ACHN (cell line): ENCODE data around the gene SLC7A9.
A peak's percentile ranks its signal among the peaks of the same experiment; 100 is the strongest.

ENCODE experiments used
- DNase-seq: peaks from one replicate; pipeline ENCODE4 v3.0.0-alpha.2; 2015
- in situ Hi-C: cut with HindIII; loops from 2 replicates; pipeline ENCODE4 v1.10.0; 2017; ENCODE audit warnings: low sequenced_read_pairs, low pct_ligation_motif_present, low pct_unique_long_range_greater_than_20kb

The SLC7A9 gene

DNA sequence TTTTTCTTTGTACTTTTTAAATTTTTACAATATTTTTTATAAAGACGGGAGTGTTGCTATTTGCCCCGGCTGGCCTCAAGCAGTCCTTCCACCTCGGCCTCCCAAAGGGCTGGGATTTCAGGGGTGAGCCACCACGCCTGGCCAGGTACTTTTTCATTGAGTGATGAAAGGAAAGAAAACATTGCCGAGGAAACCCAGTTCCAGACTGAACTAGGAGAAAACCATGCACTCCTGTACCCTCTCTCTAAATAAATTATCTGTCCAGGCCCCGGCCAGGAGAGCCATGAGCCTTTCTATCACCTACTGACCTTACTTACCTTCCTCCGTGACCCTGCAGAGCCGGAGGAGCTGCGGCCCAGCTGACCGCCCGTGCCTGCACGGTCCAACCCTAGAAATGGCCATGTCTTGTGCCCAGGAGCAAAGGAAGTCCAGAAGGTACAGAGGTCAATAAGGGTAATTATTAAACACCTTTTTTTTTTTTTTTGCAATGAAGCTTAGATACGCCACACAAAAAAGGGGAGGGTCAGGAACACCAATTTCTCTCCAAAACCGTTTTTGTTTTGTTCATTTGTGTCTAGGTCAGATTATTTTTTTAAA is at the start of gene SLC7A9:
SLC7A9 (minus strand) TSS at position 399 of the 597 bp plus-strand sequence. CDS start 1,233 bp downstream, outside the sequence.
- in situ Hi-C loops: no loop called here
- DNase-seq: no peak

- DNase-seq: no peak
- in situ Hi-C loops: no loop called here
Observed at GRCh38 chr19:32919365-32919764, 49.8 kb upstream of the SLC7A9 start.

DNA sequence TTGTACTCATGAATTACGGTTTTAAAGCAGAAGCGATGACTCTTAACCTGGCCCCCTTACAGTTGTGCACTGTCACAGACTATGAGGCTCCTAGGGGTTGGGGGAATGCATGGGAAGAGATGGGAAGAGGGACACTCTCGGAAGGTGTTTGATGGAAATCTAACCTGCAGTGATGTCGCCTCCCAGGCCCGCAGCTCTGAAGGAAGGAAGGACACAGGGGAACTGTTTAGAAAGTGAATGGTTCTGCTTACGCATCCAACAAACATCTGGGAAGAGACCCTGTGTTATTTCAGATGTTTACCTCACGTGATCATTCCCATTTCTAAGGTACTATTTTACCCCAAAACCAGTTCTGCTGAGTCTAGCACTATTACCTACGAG is 48.0 kb upstream of the SLC7A9 start:
- no peak for DNase-seq
- in situ Hi-C loops: no loop called here

GRCh38 chr19:32916969-32917615 is 47.5 kb upstream of the SLC7A9 start:
- DNase-seq: no peak
- in situ Hi-C loops: no loop called here

DNA sequence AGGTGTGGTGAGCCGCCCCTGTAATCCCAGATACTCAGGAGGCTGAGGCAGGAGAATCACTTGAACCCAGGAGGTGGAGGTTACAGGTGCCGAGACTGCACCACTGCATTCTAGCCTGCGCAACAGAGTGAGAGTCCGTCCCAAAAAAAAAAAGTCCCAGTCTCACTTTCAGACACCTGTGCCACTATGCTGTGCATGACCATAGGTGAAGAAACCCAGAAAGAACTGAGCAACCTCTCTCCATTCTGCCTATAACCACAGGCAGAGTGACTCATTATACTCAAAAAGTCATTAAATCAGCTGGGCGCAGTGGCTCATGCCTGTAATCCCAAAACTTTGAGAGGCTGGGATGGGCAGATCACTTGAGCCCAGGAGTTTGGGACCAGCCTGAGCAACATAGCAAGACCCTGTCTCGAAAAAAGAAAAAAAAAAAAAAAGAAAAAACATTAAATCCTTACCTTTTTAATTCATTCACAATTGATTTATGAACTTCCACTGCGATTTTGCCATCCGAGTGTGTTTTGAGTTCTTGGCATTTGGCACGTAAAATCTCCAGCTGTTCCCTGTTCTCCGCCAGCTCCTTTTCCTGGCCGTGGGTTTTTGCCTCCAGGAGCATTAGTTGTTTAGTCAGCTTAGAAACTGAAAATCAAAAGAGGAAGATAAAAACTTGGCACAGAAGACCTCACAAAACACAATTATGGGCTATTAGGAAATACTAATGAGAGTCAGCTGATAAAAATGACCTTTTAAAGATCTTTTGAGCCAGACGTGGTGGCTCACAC is 45.5 kb upstream of the SLC7A9 start:
- in situ Hi-C loops: no loop called here
- peak; percentile 1 for DNase-seq

DNA sequence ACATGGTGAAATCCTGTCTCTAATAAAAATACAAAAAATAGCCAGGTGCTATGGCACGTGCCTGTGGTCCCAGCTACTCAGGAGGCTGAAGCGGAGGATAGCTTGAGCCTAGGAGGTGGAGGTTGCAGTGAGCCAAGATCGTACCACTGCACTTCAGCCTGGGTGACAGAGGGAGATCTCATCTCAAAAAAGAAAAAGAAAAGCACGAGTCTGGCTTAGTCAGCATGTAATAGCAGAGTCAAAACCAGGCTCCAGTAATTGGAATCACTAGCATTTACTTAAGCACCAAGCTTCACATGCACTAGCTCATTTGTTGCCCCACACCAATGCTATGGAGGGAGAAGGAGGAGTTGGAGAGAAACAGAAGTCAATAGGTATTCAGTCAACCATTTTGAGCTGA is 41.9 kb upstream of the SLC7A9 start:
- DNase-seq: no peak
- in situ Hi-C loops: no loop called here

- no peak for DNase-seq
- in situ Hi-C loops: no loop called here
Observed at GRCh38 chr19:32910874-32911273, 41.3 kb upstream of the SLC7A9 start.

DNA sequence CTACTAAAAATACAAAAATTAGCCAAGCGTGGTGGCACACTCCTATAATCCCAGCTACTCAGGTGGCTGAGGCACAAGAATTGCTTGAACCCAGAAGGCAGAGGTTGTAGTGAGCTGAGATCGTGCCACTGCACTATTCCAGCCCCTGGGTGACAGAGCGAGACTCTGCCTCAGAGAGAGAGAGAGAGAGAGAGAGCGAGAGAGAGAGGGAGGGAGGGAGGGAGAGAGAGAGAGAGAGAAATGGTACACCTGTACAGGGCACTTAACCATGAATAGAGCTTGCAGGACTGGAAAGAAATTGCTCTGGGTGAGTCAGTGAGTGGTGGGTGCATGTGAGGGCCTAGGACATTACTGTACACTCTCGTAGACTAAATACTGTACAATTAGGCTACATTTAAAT is 40.5 kb upstream of the SLC7A9 start:
- in situ Hi-C loops: no loop called here
- DNase-seq: no peak

- DNase-seq: no peak
- in situ Hi-C loops: no loop called here
Observed at GRCh38 chr19:32909257-32909656, 39.7 kb upstream of the SLC7A9 start.

DNA sequence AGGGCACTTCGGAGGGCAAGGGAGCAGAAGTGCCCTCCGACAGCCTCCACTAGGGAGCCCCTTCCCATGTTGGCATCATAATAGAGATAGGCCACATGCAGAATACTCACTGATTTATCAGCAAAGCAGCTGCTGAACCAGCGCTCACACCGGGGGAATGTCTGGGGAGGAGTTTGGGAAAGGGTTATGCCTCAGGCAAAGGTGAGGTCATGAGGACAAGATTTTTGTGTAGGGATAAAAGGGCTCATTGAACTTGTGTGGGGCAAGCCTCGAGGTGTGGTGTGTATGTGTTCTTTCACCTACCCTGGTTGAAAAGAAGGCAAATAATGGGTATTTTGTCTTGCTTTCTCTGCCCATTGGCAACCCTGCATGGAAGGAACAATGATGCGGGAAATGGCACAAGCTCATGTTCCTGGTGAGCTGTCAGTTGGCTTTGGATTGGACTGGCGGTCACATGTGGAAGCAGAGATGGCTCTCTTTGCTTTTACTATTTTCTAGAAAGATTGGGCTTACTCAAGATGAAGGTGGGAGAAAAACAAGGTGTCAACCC is 39.1 kb upstream of the SLC7A9 start:
- no peak for DNase-seq
- in situ Hi-C loops: no loop called here

- in situ Hi-C loops: no loop called here
- DNase-seq: no peak
Observed at GRCh38 chr19:32902448-32902847, 32.9 kb upstream of the SLC7A9 start.

DNA sequence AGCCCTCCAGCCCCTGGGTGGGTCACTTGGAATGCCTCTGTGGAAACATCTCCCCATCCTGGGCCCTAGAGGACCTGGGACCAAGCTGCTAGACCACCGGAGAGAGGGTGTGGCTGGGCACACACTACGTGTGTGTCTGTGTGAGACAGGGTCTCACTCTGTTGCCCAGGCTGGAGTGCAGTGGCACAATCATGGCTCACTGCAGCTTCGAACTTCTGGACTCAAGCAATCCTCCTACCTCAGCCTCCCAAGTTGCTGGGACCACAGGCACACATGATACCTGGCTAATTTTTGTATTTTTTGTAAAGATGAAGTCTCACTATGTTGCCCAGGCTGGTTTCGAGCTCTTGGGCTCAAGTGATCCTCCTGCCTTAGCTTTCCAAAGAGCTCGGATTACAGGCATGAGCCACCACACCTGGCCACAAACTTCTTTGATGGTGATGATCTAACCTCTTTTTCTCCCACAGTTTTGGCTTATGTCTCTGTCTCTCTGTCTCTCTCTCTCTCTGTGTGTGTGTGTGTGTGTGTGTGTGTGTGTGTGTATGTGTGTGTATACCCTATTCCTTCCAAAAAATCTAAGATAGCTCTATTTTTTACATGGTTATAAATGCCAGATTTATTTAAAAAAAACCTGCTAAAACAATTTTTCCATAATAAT is 32.1 kb upstream of the SLC7A9 start:
- in situ Hi-C loops: no loop called here
- no peak for DNase-seq

DNA sequence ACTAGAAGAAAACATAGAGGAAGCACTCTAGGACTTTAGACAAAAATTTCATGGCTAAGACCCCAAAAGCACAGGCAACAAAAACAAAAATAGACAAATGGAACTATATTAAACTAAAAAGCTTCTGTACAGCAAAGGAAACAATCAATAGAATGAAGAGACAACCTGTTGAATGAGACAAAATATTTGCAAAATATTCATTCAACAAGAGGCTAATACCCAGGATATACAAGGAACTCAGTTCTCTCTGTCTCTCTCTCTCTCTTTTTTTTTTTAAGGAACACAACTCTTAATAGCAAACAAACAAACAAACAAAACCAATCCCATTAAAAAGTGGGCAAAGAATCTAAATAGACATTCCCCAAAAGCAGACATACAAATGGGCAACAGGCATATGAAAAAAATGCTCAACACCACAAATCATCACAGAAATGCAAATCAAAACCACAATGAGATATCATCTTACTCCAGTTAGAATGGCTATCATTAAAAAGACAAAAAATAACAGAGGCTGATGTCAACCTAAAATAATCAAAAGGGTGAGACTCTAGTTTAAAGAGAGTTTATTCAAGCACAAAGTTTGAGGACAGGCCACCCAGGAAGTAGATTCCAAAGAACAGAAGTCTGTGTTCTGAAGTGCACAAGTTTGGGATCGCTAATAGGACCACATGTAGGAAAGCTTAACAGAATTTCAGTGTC is 27.1 kb upstream of the SLC7A9 start:
- in situ Hi-C loops: no loop called here

GRCh38 chr19:32895384-32895783 is 25.8 kb upstream of the SLC7A9 start:
- DNase-seq: no peak
- in situ Hi-C loops: no loop called here

More for the DNA sequence above, 27.1 kb upstream of the SLC7A9 start:
- DNase-seq: no peak

GRCh38 chr19:32891609-32892008 is 22.0 kb upstream of the SLC7A9 start:
- no peak for DNase-seq

GRCh38 chr19:32890841-32891240 is 21.3 kb upstream of the SLC7A9 start:
- DNase-seq: no peak
- in situ Hi-C loops: no loop called here

More at GRCh38 chr19:32891609-32892008, 22.0 kb upstream of the SLC7A9 start:
- in situ Hi-C loops: no loop called here

GRCh38 chr19:32890326-32890725 is 20.8 kb upstream of the SLC7A9 start:
- no peak for DNase-seq
- in situ Hi-C loops: no loop called here

GRCh38 chr19:32889137-32889934 is 19.8 kb upstream of the SLC7A9 start:
- DNase-seq: no peak

More at GRCh38 chr19:32889137-32889934, 19.8 kb upstream of the SLC7A9 start:
- in situ Hi-C loops: no loop called here
